ENCODE results near the gene SPRR1A.

SPRR1A gene, protein sequence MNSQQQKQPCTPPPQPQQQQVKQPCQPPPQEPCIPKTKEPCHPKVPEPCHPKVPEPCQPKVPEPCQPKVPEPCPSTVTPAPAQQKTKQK

DNA sequence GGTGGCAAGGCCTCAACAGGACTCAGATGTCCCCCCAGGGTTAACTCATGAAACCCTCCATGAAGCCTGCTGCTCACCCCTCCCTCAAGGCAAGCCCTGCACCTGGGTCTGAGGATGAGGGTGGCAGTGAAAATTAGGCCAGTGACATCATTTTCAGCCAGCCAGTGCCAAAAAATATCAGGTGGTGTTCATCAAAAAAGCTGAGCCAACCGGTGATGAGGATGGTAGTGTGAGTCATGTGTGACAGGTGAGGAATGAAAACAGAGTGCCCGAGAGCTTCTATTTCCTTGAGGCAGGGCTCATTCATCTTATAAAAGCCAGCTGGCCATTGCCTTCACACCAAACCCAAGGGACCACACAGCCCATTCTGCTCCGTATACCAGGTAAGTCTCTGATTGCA lies at the start of gene SPRR1A:
Gene SPRR1A (plus strand): TSS at position 339 of the 400 bp plus-strand sequence. CDS start 1,150 bp downstream, outside the sequence.
- DNase-seq (ENCODE audit: insufficient read length, low spot score) (no peak), FAIRE-seq (no peak)
- no peak for TF ChIP-seq POLR2A (IDR thresholded peaks at IDR 0.05; ENCODE audit: low read depth, low read length)

DNA sequence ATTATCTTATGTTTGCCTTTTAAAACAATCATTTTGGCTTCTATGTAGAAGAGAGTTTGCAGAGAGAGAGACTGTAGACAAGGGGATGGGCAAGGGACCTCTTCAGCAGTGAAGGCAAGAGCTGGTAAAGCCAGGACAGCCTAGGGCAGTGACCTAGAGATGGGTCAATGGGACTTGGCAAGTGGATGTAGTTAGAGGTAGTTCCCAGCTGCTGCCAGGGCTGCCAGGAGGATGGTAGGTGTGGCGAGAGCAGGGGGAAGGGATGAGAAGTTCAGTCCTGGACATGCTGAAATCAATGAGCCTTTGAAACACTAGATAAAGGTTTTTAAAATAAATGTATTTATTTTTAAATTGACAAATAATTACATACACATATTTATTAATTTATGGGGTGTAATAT lies 43.3 kb upstream of the SPRR1A start:
- TF ChIP-seq POLR2A (IDR thresholded peaks at IDR 0.05; ENCODE audit: low read depth, low read length): no peak
- FAIRE-seq: no peak
- no peak for DNase-seq (ENCODE audit: insufficient read length, low spot score)

DNA sequence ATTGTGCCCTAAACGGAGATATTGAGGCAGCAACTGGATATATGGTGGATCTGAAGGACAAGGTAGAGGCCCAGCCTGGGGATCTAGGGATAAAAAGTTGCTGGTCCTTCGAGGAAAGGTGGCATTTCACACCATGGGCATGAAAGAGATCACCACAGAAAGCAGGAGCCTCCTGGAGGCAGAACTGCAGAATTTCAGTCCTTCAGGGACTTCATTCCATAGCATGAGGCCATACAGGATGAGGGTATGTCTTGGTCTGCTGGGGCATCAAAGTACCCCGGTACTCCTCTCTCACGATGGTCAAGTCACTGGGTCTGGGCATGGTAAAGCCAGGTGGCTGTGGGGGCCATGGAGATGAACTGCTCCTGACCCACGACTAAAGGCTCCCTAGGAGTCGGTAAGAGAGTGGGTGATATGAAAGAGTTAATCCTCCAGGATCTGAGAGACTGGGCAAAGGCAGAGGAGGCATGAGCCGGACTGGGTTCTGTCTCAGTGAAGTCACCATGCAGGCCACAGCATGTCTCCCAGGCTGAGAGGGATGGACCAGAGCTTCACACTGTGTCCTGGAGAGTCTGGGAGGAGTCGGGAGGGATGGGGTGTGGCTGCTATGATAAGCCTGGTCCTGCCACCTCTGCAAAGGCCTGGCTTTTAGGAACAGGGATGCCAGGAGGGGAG lies 42.7 kb upstream of the SPRR1A start:
- FAIRE-seq: no peak
- DNase-seq (ENCODE audit: insufficient read length, low spot score): no peak
- no peak for TF ChIP-seq POLR2A (IDR thresholded peaks at IDR 0.05; ENCODE audit: low read depth, low read length)

DNA sequence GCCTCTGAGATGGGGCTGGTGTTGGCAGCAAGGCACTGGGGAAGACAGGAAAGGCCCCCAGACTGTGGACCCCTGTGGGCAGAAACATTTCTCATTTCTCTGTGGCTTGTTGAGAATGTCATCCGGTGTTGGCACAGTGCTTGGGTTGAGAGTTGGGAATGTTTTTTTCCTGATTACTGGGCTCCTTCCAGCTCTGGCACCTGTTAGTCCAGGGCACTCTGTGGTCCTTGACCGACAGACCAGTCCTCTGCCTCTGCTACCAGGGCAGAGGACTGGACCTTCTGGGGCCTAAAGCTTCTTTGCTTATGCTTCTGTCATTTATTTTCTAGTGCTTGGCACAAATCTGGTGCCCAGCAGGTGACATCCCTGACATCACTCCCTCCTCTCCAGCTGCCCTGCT lies 41.7 kb upstream of the SPRR1A start:
- DNase-seq (ENCODE audit: insufficient read length, low spot score) (no peak), FAIRE-seq (no peak)
- no peak for TF ChIP-seq POLR2A (IDR thresholded peaks at IDR 0.05; ENCODE audit: low read depth, low read length)

DNA sequence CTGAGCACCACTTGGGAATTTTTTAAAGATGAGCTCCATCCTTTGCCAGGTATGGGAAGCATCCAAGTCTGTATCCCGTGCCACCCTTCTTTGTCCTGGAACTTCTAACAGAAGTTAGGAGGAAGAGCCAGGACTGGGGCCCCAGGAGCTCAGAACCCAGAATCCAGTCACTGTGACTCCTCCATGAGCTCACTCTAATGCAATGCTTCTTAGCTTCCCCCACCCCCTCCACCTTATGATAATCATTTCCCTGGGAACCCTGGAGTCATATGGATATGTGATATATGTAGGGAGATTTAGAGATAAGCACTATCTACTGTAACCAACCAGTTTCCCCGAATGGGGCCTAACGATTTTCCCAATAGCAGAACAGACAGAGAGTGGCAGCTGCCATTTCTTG lies 37.6 kb upstream of the SPRR1A start:
- no peak for FAIRE-seq
- no peak for DNase-seq (ENCODE audit: insufficient read length, low spot score)
- no peak for TF ChIP-seq POLR2A (IDR thresholded peaks at IDR 0.05; ENCODE audit: low read depth, low read length)

DNA sequence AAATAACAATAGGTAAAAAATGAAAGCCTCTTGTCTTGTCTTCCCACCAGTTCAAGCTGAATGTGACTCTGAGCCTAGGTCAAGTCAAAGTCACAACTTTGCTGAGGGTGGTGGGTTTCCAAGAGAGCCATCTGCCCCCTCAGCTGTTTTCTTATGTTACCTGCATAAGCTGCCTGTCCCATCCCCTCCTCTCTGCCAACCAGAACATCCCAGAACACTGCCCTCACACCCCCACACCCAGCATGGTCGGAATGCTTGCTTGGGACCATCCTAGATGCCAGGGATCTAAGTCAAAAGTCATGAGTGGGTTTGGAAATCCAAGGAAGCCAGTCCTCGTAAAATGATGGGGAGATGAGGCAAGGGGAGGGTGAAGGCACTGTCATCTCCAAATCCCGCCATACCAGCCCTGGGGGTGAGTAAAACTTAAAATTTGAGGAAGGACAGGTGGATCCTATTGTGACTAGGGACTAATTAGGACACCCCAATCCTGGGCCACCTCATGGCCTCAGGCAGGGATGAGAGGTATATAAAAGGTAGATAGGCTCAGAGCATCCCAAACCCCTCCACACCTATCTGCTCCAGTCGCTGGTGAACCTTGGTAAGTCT lies 37.1 kb upstream of the SPRR1A start, which contains the start of gene SPRR5:
Gene SPRR5 (plus strand): TSS at position 556 of the 606 bp plus-strand sequence. CDS start 1,349 bp downstream, outside the sequence.
- DNase-seq (ENCODE audit: insufficient read length, low spot score) (no peak), FAIRE-seq (no peak)
- TF ChIP-seq POLR2A (IDR thresholded peaks at IDR 0.05; ENCODE audit: low read depth, low read length): no peak

DNA sequence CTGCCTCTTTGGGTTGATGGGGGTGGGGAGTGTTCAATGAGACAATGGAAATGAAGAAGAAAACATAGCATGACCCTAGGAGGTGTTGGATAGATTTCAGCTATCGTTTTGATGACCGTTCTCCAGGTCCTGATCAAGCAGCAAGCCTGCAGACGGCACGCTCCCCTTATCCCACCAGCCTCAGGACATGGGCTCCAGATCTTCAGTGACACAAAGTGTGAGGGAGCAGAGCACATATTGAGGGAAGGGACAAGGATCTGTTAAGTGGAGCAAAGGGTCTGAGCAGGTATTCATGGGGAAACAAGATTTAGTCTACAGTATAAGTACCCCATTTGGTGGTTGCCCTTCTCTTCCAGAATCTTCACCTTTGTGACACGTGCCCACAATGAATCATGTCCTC lies 32.2 kb upstream of the SPRR1A start:
- TF ChIP-seq POLR2A (IDR thresholded peaks at IDR 0.05; ENCODE audit: low read depth, low read length): no peak
- DNase-seq (ENCODE audit: insufficient read length, low spot score) (no peak), FAIRE-seq (no peak)

DNA sequence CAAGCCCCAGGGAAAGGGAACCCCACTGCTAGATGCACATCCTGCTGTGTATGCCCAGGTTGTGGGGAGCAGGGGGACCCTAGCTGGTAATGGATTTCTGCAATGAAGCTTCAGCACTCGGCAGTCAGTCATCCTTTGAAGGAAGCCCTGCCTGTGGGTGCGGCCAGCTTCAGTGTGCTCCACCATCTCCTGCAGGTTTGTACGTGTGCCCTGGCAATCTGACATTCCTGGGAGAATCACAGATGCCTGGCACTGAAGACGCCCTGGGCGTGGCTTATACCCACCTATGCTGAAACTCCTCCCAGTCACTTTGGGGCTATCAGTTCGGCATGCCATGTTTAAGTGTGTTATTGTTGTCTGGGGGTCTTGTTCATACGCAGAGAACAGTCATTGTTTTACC lies 30.1 kb upstream of the SPRR1A start:
- DNase-seq (ENCODE audit: insufficient read length, low spot score) (no peak), FAIRE-seq (no peak)
- no peak for TF ChIP-seq POLR2A (IDR thresholded peaks at IDR 0.05; ENCODE audit: low read depth, low read length)

DNA sequence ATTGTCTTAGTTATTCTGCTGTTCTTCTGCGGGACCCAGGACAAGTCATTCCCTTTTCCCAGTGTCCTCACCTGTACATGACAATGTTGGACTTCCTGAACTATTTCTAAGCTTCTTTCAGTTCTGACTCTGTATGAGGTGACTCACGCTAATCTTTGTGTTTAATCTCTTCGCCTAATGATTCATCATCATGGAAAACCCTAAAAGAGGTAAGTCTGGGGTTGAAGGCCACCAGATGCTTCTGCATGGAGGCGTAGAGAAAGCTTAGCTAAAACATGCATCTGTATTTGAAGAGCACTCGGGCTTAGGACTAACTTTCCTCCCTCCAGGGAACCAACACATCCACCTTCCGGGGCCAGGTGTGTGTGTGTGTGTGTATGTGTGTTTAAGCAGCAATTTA lies 29.4 kb upstream of the SPRR1A start:
- FAIRE-seq (no peak), DNase-seq (ENCODE audit: insufficient read length, low spot score) (no peak)
- TF ChIP-seq POLR2A (IDR thresholded peaks at IDR 0.05; ENCODE audit: low read depth, low read length): no peak

DNA sequence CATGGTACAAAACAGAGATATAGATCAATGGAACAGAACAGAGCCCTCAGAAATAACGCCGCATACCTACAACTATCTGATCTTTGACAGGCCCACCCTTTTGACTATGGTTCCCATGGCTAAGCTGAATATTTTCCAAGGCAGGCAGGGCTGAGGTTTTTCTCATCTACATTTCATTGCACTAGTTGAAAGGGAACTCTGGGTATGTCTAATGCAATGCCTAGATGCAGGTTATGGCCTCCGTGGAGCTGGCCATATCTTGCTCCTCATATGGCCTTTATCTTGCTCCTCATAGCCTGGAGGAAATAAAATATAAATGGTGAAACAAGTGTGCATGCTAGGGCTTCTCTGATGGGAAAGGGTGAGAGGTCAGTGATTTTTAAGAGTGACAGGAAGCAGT lies 26.3 kb upstream of the SPRR1A start:
- DNase-seq (ENCODE audit: insufficient read length, low spot score): no peak
- no peak for TF ChIP-seq POLR2A (IDR thresholded peaks at IDR 0.05; ENCODE audit: low read depth, low read length)
- FAIRE-seq: no peak

DNA sequence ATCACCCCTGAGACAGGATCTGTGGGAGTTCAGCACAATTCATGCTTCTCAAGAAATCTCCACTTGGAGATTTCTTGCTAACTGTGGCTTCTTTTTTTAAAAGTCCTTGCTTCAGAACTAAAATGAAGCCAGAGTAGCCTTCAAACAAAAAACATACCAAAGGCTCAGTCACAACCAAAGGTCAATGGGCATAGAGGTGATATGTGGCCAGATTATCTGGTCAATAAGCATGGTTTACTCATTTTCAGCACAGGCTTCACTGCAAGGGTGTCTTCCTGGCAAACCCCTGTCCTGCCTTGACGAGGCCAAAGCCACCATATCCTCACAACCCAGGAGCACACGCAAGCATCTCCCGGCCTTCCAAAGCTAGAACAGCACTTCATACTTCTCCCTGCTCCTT lies 24.6 kb upstream of the SPRR1A start:
- no peak for TF ChIP-seq POLR2A (IDR thresholded peaks at IDR 0.05; ENCODE audit: low read depth, low read length)
- FAIRE-seq: no peak
- DNase-seq (ENCODE audit: insufficient read length, low spot score): no peak

DNA sequence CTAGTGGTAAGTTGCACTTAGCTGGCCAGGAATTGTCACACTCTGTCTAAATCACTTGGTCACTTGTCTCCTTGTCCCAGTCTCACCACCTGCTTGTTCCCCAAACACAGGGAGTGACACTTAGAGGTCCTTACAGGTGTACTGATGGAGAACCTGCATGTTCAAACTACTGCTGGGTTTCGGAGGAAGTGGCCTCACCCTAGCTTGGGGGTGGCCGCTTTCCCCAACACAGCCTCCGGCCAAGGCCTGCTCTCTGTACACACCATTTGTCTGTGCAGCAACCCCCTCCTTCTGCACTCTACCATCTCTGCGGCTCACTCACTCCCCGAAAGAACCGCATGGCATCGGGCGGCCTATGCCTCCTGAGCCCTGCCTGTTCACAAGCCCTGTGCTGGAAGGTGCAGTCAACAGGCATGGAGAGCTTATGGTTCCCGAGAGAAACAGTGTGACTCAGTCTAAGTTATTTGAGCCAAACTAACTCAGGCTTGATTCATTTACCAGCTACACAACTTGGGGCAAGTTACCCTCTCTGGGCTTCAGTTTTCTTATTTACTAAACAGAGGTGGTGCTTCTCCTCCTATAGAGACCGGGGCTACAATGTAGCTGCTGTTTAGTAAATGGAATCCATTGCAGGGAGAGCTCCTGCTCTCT lies 24.0 kb upstream of the SPRR1A start:
- TF ChIP-seq POLR2A (IDR thresholded peaks at IDR 0.05; ENCODE audit: low read depth, low read length): no peak
- no peak for FAIRE-seq

DNA sequence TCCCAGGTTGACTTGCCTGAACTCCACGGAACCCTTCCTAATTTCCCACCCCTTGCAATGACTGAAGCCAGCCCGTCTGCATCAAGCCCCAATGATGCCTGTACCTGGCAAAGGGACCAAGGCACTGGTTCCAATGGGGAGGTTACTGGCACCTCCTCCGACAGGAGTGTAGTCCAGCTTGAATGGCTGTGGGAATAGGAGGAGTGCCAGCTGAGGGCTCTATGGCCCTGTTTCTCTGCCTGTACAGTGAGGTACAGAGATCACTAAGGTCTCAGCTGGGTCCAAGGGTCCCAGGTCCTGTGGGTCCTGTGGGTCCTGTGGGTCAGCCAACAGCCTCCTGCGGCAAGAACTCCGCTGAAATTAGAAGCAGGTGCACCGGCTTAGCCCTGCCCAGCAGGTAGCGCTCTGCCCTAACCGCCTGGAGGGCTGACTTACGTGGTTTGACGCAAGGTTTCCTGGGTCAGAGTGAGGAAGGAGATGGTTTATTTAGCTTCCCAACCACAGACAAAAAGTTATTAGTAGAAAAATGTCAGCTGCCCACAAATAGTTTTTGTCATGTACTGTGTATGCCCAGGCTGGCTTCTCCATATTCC lies 23.3 kb upstream of the SPRR1A start:
- DNase-seq (ENCODE audit: insufficient read length, low spot score): no peak
- no peak for TF ChIP-seq POLR2A (IDR thresholded peaks at IDR 0.05; ENCODE audit: low read depth, low read length)
- FAIRE-seq: no peak

More for the DNA sequence above, 24.0 kb upstream of the SPRR1A start:
- DNase-seq (ENCODE audit: insufficient read length, low spot score): no peak

DNA sequence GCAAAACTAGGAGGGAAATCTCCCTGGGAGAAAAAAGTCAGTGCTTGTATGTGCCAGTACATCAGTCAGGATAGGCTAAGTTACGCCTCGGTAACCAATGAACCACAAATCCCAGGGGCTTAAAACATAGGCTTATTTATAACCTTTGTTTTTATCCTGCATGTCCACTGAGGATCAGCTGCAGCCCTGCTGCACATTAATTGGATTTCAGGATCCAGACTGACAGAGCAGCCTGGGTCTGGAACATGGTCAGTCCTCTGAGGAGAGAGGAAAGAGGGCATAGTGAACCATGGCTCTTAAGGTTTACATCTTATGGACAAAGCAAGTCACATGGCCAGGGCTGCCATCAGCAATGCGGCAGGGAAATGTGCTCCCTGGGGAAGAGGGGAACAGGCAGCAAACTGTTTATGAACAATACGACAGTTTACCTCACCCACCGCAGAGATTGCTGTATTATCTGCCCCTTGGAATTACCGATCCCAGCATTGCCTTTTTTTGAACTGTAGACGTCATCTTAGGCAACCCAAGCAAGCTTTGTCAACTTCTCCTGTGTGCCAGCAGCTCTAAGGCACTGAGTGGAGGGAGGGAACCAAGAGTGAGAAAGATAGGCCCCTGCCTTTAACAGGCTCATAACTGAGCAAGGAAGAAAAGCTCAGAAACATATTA lies 22.5 kb upstream of the SPRR1A start:
- DNase-seq (ENCODE audit: insufficient read length, low spot score): no peak
- FAIRE-seq: no peak
- TF ChIP-seq POLR2A (IDR thresholded peaks at IDR 0.05; ENCODE audit: low read depth, low read length): no peak

Measured in H54 (cell line).